Loucy (cell line): ENCODE results near the gene FAM234A.

ENCODE experiments used
- H2AFZ ChIP-seq: fragments of 200-600 bp; sonication (generic); 2 replicates; pipeline ENCODE4 v1.6.0; 2016; ENCODE audit warnings: antibody characterized with exemption, mild to moderate bottlenecking, low read length, moderate library complexity
- H3F3A ChIP-seq: fragments of 200-600 bp; 2 replicates; pipeline ENCODE4 v1.6.0; 2016; ENCODE audit warnings: antibody characterized with exemption, low read depth, mild to moderate bottlenecking
- H3K27me3 ChIP-seq: fragments of 200-600 bp; sonication (generic); 2 replicates; pipeline ENCODE4 v1.6.1; 2014; ENCODE audit warnings: low read length, mild to moderate bottlenecking; ENCODE audit not compliant: insufficient read depth, poor library complexity, severe bottlenecking
- H3K36me3 ChIP-seq: fragments of 200-600 bp; sonication (generic); 2 replicates; pipeline ENCODE4 v1.6.1; 2016; ENCODE audit warnings: low read length; ENCODE audit not compliant: insufficient read depth
- H3K4me1 ChIP-seq: fragments of 200-600 bp; sonication (generic); 2 replicates; pipeline ENCODE4 v1.5.1; 2014; ENCODE audit warnings: low read length, mild to moderate bottlenecking; ENCODE audit not compliant: insufficient read depth, poor library complexity, severe bottlenecking
- H3K4me2 ChIP-seq: fragments of 200-600 bp; sonication (generic); 2 replicates; pipeline ENCODE4 v1.6.0; 2014; ENCODE audit warnings: antibody characterized with exemption, low read length, low read depth, mild to moderate bottlenecking; ENCODE audit not compliant: poor library complexity, severe bottlenecking
- H3K4me3 ChIP-seq: fragments of 200-600 bp; sonication (generic); 2 replicates; pipeline ENCODE4 v1.5.1; 2014; ENCODE audit warnings: low read length, mild to moderate bottlenecking, mixed read lengths; ENCODE audit not compliant: poor library complexity, severe bottlenecking
- H3K79me2 ChIP-seq: fragments of 200-600 bp; sonication (generic); 2 replicates; pipeline ENCODE4 v1.6.1; 2014; ENCODE audit warnings: low read length; ENCODE audit not compliant: insufficient read depth
- H3K9ac ChIP-seq: fragments of 200-600 bp; sonication (generic); 2 replicates; pipeline ENCODE4 v1.6.0; 2014; ENCODE audit warnings: mild to moderate bottlenecking, low read depth, low read length, moderate library complexity; ENCODE audit not compliant: poor library complexity, severe bottlenecking
- H3K9me2 ChIP-seq: fragments of 200-600 bp; sonication (generic); replicated peaks from 2 replicates; pipeline ENCODE4 v1.6.1; 2016; ENCODE audit warnings: low read depth, low read length, mixed read lengths
- H3K9me3 ChIP-seq: fragments of 200-600 bp; sonication (generic); 2 replicates; pipeline ENCODE4 v1.6.1; 2014; ENCODE audit warnings: mild to moderate bottlenecking, antibody characterized with exemption, low read length, low read depth; ENCODE audit not compliant: insufficient read depth
- H4K20me1 ChIP-seq: fragments of 200-600 bp; sonication (generic); 2 replicates; pipeline ENCODE4 v1.6.0; 2014; ENCODE audit warnings: antibody characterized with exemption, low read length, mild to moderate bottlenecking; ENCODE audit not compliant: insufficient read depth, poor library complexity, severe bottlenecking
- CTCF ChIP-seq: fragments of 200-600 bp; sonication (generic); conservative IDR thresholded peaks from 2 replicates; pipeline ENCODE4 v1.5.1; 2014; ENCODE audit warnings: mild to moderate bottlenecking, antibody characterized with exemption, low read length
- EZH2phosphoT487 ChIP-seq: fragments of 200-600 bp; IDR thresholded peaks from 2 replicates; pipeline ENCODE4 v1.6.1; 2018; ENCODE audit warnings: antibody characterized with exemption, mild to moderate bottlenecking, moderate library complexity, borderline replicate concordance

FAM234A gene

GRCh38 chr16:279531-279930 lies 44.9 kb downstream of the FAM234A start:
- Histone ChIP-seq H3K27me3 (no peaks in the 10 kb centered on the region), H3K9me3 (no peaks in the 10 kb centered on the region), H3K4me3 (peak overlapping the region; percentile 43), H3K9ac (peak overlapping the region; percentile 58), H3F3A (no peaks in the 10 kb centered on the region; the same call in 1 of the 2 replicates), H3K9me2 (no peaks in the 10 kb centered on the region), H3K4me1 (peaks cover 8% of the 10 kb centered on the region), H3K36me3 (no peaks in the 10 kb centered on the region), H3K4me2 (peak overlapping the region; percentile 73), H4K20me1 (no peaks in the 10 kb centered on the region), H3K79me2 (no peaks in the 10 kb centered on the region), H2AFZ (no peak overlapping the region)
- TF ChIP-seq CTCF (no peak), EZH2phosphoT487 (no peak)

- Histone ChIP-seq H2AFZ (no peak overlapping the region), H3K4me2 (no peak overlapping the region), H3K9me3 (no peaks in the 10 kb centered on the region), H3K4me1 (peaks cover 8% of the 10 kb centered on the region), H3K9me2 (no peaks in the 10 kb centered on the region), H3K4me3 (no peak overlapping the region), H3K79me2 (no peaks in the 10 kb centered on the region), H3K27me3 (no peaks in the 10 kb centered on the region), H3K9ac (no peak overlapping the region), H4K20me1 (no peaks in the 10 kb centered on the region), H3K36me3 (no peaks in the 10 kb centered on the region), H3F3A (no peaks in the 10 kb centered on the region; the same call in 1 of the 2 replicates)
- TF ChIP-seq CTCF (no peak), EZH2phosphoT487 (no peak)
These were observed 45.4 kb downstream of the FAM234A start for GRCh38 chr16:280005-280460.

GRCh38 chr16:280552-280951 lies 45.9 kb downstream of the FAM234A start, which contains the start of gene ARHGDIG:
ARHGDIG (plus strand) TSS chr16:280591; CDS start chr16:280681, 90 bp downstream.
- Histone ChIP-seq H3K27me3 (no peaks in the 10 kb centered on the region), H2AFZ (no peak within 1 kb of the TSS), H4K20me1 (no peaks in the 10 kb centered on the region), H3F3A (no peaks in the 10 kb centered on the region; the same call in 1 of the 2 replicates), H3K9ac (peak within 1 kb of the TSS; percentile 58), H3K4me1 (peaks cover 8% of the 10 kb centered on the region), H3K4me3 (peak within 1 kb of the TSS; percentile 43), H3K79me2 (no peaks in the 10 kb centered on the region), H3K9me3 (no peaks in the 10 kb centered on the region), H3K36me3 (no peaks in the 10 kb centered on the region), H3K9me2 (no peaks in the 10 kb centered on the region), H3K4me2 (peak within 1 kb of the TSS; percentile 73)
- TF ChIP-seq EZH2phosphoT487 (no peak), CTCF (no peak)
